GM12878 (cell line): ENCODE data around the gene PRRT3. TPM values are rescaled to one million over a fixed set of nuclear protein-coding genes. Genes with fewer than 3 reads are reported as not detected.

Experiments used
- ATAC-seq: fragments of 200-7000 bp; cut with Tn5 transposase; 3 replicates; pipeline ENCODE4 v1.9.1; 2020; ENCODE audit warnings: mild to moderate bottlenecking, moderate library complexity
- BruUV-seq: library from RNA; stranded (reverse); fragments of 400-500 nt; replicated peaks from 2 replicates; lab custom pipeline; 2021; lab: Mats Ljungman, UMichigan
- CTCF ChIA-PET: fragments of 300-600 bp; sonication (Branson Sonifier 250); formaldehyde crosslinking; extraction: SDS; loops from one replicate; lab custom pipeline; 2021; ENCODE audit warnings: inconsistent platforms; lab: Yijun Ruan, JAX
- POLR2A ChIA-PET: fragments of 350-600 bp; formaldehyde crosslinking; extraction: SDS; loops from one replicate; lab custom pipeline; 2021; ENCODE audit warnings: inconsistent platforms; lab: Charles Lee
- RAD21 ChIA-PET: fragments of 300-600 bp; sonication (Branson Sonifier 250); formaldehyde crosslinking; loops from one replicate; lab custom pipeline; 2023; ENCODE audit warnings: antibody characterized with exemption; ENCODE audit not compliant: unreplicated experiment; lab: Charles Lee
- SMC1A ChIA-PET: fragments of 300-600 bp; sonication (Branson Sonifier 250); formaldehyde crosslinking; loops from one replicate; lab custom pipeline; 2023; ENCODE audit not compliant: unreplicated experiment, uncharacterized antibody; lab: Charles Lee
- DNase-seq: peaks from one replicate; pipeline ENCODE4 v3.0.0-alpha.2; 2011; ENCODE audit warnings: low read depth, low spot score
- FAIRE-seq: peaks from 3 replicates; lab custom pipeline; 2011; peaks lifted over from hg19 to GRCh38; lab: Jason Lieb, UNC
- H2AFZ ChIP-seq: 2 replicates; pipeline ENCODE4 v1.6.0; 2011; ENCODE audit warnings: low read depth, low read length, control low read depth; ENCODE audit not compliant: control insufficient read depth
- H3K27ac ChIP-seq: 2 replicates; pipeline ENCODE4 v1.5.1; 2011; ENCODE audit warnings: control low read depth; ENCODE audit not compliant: control insufficient read depth, insufficient read depth
- H3K27me3 ChIP-seq, 2 experiments: replicated peaks in 1 of 2; 2 replicates each; pipeline versions ENCODE4 v1.6.0 to v1.6.1; 2011; ENCODE audit warnings: low read length in 1 of 2; ENCODE audit not compliant: control insufficient read depth in 2 of 2, insufficient read depth in 2 of 2
- H3K36me3 ChIP-seq, 2 experiments: 2 replicates each; pipeline ENCODE4 v1.5.1; 2011; ENCODE audit warnings: low read length in 1 of 2; ENCODE audit not compliant: control insufficient read depth in 2 of 2, insufficient read depth in 2 of 2
- H3K4me1 ChIP-seq: 2 replicates; pipeline ENCODE4 v1.6.1; 2011; ENCODE audit warnings: mild to moderate bottlenecking, low read length, moderate library complexity, mixed read lengths; ENCODE audit not compliant: control insufficient read depth, insufficient read depth
- H3K4me2 ChIP-seq: 2 replicates; pipeline ENCODE4 v1.6.0; 2011; ENCODE audit warnings: control low read depth; ENCODE audit not compliant: control insufficient read depth, insufficient read depth
- H3K4me3 ChIP-seq: fragments of 200-600 bp; sonication (generic); 2 replicates; pipeline ENCODE4 v1.5.1; 2016
- H3K79me2 ChIP-seq: 2 replicates; pipeline ENCODE4 v1.6.0; 2011; ENCODE audit warnings: low read length; ENCODE audit not compliant: control insufficient read depth, insufficient read depth
- H3K9ac ChIP-seq: 2 replicates; pipeline ENCODE4 v1.8.0; 2011; ENCODE audit warnings: low read length, control low read depth, mixed read lengths; ENCODE audit not compliant: control insufficient read depth, insufficient read depth
- H3K9me3 ChIP-seq: replicated peaks from 3 replicates; pipeline ENCODE4 v1.5.1; 2011; ENCODE audit warnings: mild to moderate bottlenecking, low read length; ENCODE audit not compliant: control insufficient read depth, insufficient read depth
- H4K20me1 ChIP-seq: 2 replicates; pipeline ENCODE4 v1.6.0; 2011; ENCODE audit not compliant: control insufficient read depth, insufficient read depth
- E4F1 ChIP-seq: fragments of 450-650 bp; IDR thresholded peaks from 2 replicates; pipeline ENCODE4 v1.6.1; 2018; ENCODE audit warnings: borderline replicate concordance, mild to moderate bottlenecking; ENCODE audit not compliant: partially characterized antibody
- PAX5 ChIP-seq: IDR thresholded peaks from 2 replicates; pipeline ENCODE4 v1.6.1; 2011; ENCODE audit warnings: low read depth, low read length, borderline replicate concordance
- SMARCA5 ChIP-seq: fragments of 450-650 bp; IDR thresholded peaks from 2 replicates; pipeline ENCODE4 v1.6.1; 2017; ENCODE audit warnings: mild to moderate bottlenecking
- WGBS: methylation state at CpG from one replicate; pipeline ENCODE4 v1.1.6; 2016; ENCODE audit warnings: low lambda C conversion rate; ENCODE audit not compliant: insufficient replicate concordance, insufficient coverage; ENCODE audit errors: missing lambda C conversion rate; 5-methylcytosine and 5-hydroxymethylcytosine counted together
- in situ Hi-C: fragments of 300-500 bp; cut with MboI; formaldehyde crosslinking; loops from 9 replicates; pipeline ENCODE4 v1.14.3; 2018; ENCODE audit warnings: mixed read lengths
- intact Hi-C: fragments of 100-400 bp; cut with micrococcal nuclease; formaldehyde crosslinking; loops from one replicate; pipeline ENCODE4 v1.14.2; 2022; ENCODE audit not compliant: unreplicated experiment
- polyA plus RNA-seq, 11 experiments: library from polyadenylated mRNA; depleted of rRNA in 4 of 11; unstranded in 6 of 11; stranded (reverse) in 5 of 11; fragments of >200 nt; fragmentation: Nextera tagmentation in 4 of 11; fragmentation: Illumina TruSeq in 1 of 11; extraction: Ambion mirVana in 4 of 11; extraction: Trizol in 1 of 11; gene quantifications; 1 replicate in 1 of 11; 2 replicates in 10 of 11; pipeline versions ENCODE4 v1.2.1 to v1.2.3, GENCODE V29; 2011 to 2016; ENCODE audit warnings: inconsistent platforms in 2 of 11, missing spikeins in 2 of 11, low read depth in 1 of 11
- total RNA-seq, 4 experiments: library from RNA; depleted of rRNA in 3 of 4; stranded (reverse); fragments of >200 nt in 3 of 4; fragmentation: Illumina TruSeq in 1 of 4; extraction: Trizol in 1 of 4; gene quantifications; 2 replicates each; pipeline versions ENCODE4 v1.2.1 to v1.2.3, GENCODE V29; 2013 to 2021
- TF ChIP-seq, protein P1 (sequence below): fragments of 450-650 bp; IDR thresholded peaks from 2 replicates; pipeline ENCODE4 v1.6.1; 2017; ENCODE audit warnings: mild to moderate bottlenecking, low read depth, inconsistent platforms; ENCODE audit not compliant: poor library complexity, severe bottlenecking

The PRRT3 gene
- total and polyA plus RNA-seq, 10 of the 15 experiments (the other 5 are each of a cell fraction or from before 2014, with no cell fraction given), result 0.53 to 18.0 (median 7.1) TPM

GRCh38 chr3:9955067-9955502 lies 2.9 kb upstream of the PRRT3 start:
- CTCF ChIA-PET, result interaction anchor here (1.1 to 5.8 kb wide), 3 partner anchors 16 to 367 kb away, joined by 3 to 29 read pairs (median 3); partner anchors contain the start of gene CRELD1
- Histone ChIP-seq H3K79me2 (no peaks in the 10 kb centered on the region), H3K4me1 (peaks cover 3% of the 10 kb centered on the region; the same call in 1 of the 2 replicates)
- in situ Hi-C loops, result no loop called here
- 79% methylated on average over 12 of the region's 12 CpGs for WGBS
- TF ChIP-seq, protein P1, sequence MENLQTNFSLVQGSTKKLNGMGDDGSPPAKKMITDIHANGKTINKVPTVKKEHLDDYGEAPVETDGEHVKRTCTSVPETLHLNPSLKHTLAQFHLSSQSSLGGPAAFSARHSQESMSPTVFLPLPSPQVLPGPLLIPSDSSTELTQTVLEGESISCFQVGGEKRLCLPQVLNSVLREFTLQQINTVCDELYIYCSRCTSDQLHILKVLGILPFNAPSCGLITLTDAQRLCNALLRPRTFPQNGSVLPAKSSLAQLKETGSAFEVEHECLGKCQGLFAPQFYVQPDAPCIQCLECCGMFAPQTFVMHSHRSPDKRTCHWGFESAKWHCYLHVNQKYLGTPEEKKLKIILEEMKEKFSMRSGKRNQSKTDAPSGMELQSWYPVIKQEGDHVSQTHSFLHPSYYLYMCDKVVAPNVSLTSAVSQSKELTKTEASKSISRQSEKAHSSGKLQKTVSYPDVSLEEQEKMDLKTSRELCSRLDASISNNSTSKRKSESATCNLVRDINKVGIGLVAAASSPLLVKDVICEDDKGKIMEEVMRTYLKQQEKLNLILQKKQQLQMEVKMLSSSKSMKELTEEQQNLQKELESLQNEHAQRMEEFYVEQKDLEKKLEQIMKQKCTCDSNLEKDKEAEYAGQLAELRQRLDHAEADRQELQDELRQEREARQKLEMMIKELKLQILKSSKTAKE, result no peak
- TF ChIP-seq E4F1, result no peak
- no peak for TF ChIP-seq PAX5
- no peak for TF ChIP-seq SMARCA5
- TF ChIP-seq, all 136 proteins: peak for 0
- BruUV-seq, result no TSS peak
- H4K20me1 ChIP-seq, result no peaks in the 10 kb centered on the region
- no peak for FAIRE-seq
- ChIA-PET POLR2A (no interaction called here), SMC1A (no interaction called here), RAD21 (no interaction called here)
- intact Hi-C loops, result loop anchor here (10.0 kb wide), 1 partner anchor 270 kb away; no protein-coding TSS in a partner anchor
- no peak overlapping the region for H3K4me3 ChIP-seq
- no peak overlapping the region for H3K4me2 ChIP-seq
- no peaks in the 10 kb centered on the region for H3K36me3 ChIP-seq
- no peaks in the 10 kb centered on the region for H3K9me3 ChIP-seq
- no peaks in the 10 kb centered on the region for H3K27me3 ChIP-seq
- no peak for DNase-seq
- no peak for ATAC-seq
- H2AFZ ChIP-seq, result no peak overlapping the region
- H3K9ac ChIP-seq, result no peak overlapping the region
- H3K27ac ChIP-seq, result no peak overlapping the region
